RPMI8226 (cell line): ENCODE results near the gene ADAMTSL2.

Source experiments
- DNase-seq: peaks from one replicate; pipeline ENCODE4 v3.0.0-alpha.2; 2015

Gene ADAMTSL2

DNA sequence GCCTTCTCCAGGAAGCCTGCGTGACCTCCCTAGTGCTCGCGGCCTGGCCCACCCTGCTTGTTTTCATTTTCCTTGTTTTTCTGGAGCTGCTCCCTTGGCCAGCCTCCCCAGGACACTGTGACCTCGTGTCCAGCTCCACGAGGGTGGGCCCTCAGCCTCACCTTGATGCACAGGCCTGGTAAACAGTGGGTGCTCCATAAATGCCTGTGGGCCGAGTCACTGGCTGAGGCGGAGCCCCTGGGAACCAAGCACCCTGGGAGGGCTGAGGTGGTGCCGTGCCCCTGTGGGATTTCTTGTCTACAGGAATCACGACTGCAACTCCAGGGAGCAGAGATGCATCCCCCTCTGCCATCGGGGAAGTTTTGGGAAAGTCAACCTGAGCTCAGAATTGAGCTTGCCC, 57.5 kb downstream of the ADAMTSL2 start:
- DNase-seq, result no peak

- DNase-seq, result peak; percentile 50
These were observed 58.4 kb downstream of the ADAMTSL2 start for GRCh38 chr9:133592731-133593409.

- DNase-seq, result no peak
These were observed 59.2 kb downstream of the ADAMTSL2 start for GRCh38 chr9:133593587-133594253.

DNA sequence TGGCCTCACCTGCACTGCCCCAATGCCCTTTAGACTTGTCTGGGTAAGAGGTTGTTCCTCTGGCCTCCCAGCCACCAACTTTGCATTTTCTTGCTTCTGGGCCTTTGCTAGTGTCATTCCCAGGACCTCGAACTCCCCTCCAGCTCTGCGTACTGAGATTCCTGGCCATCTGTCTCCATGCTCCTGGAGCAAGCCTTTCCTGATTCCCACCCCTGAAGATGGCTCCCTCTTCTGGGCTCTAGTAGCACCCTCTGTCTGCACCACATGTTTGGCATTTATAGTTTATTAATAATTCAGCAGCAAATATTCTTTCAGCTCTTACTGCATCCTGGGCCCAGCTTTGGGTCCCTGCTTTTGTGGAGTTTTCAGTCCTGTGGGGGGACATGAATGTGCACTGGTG, 59.8 kb downstream of the ADAMTSL2 start:
- DNase-seq, result no peak

DNA sequence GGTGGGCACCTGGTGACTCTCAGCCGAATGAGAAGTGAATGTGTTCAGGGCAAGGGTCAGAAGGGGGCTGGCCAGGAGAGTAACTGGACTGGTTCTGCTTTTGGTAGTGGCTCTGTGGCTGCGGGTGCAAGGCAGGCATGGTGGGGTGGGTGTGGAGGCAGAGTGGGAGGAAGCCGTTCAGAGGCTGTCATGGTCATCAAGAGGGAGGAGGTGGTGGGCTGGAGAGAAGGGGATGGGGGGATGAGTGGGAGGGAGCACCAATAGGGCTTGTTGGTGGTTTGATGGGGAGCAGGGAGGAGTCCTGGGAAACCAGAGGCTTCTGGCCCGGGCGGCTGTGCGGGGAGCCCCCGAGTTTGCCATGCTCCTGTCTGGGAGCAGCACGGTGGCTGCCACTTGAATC, 61.4 kb downstream of the ADAMTSL2 start:
- DNase-seq, result no peak

DNA sequence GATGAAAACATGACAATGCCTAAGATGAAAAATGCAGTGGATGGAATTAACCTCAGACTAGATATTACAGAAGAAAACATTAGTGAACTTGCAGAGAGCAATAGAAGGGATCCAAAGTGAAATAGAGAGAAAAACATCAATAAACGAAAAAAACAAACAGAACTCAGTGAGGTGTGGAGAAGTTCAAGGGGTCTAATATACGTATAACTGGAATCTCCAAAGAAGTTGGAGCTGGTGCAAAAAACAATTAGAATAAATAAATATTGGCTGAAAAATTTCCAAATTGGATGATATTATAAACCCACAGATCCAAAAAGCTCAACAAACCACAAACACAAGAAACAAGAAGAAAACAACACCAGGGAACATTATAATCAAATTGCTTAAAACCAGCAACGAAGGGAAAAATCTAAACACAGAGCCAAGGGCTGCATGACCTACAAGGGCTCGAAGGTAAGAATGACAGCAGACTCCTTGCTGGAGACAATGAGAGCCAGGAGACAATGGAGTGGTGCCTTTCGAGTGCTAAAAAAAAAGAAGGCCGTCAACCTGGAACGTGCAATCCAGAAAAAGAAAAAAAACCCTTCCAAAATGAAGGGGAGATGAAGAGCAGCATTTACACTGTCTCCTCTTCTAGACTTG, 62.9 kb downstream of the ADAMTSL2 start:
- DNase-seq, result no peak

GRCh38 chr9:133598978-133599377, 64.5 kb downstream of the ADAMTSL2 start:
- no peak for DNase-seq

DNA sequence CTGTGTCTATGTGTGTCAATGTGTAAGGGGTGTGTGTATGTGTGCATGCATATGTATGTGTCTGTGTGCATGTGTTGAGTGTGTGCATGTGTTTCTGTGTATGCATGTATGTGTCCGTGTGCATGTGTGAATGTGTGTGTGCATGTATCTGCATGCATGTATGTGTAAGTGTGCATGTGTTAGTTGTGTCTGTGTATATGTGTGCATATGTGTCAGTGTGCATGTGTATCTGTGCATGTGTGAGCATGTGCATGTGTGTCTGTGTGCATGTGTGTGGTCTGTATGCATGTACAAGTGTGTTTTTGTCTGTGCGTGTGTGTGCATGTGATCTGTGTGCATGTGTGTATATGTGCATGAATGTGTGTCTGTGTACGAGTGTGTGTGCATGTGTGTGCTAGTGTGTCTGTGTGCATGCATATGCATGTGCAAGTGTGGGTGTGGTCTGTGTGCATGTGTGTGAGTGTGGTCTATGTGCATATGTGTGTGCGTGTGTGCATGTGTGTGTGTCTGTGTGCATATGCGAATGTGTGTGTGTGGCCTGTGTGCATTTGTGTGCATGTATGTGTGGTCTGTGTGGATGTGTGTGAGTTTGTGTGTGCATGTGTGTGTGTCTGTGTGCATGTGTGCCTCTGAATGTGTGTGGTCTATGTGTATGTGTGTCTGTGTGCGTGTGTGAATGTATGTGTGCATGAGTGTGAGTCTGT, 65.1 kb downstream of the ADAMTSL2 start:
- no peak for DNase-seq

- DNase-seq, result no peak
These were observed 66.2 kb downstream of the ADAMTSL2 start for GRCh38 chr9:133600739-133601138.

DNA sequence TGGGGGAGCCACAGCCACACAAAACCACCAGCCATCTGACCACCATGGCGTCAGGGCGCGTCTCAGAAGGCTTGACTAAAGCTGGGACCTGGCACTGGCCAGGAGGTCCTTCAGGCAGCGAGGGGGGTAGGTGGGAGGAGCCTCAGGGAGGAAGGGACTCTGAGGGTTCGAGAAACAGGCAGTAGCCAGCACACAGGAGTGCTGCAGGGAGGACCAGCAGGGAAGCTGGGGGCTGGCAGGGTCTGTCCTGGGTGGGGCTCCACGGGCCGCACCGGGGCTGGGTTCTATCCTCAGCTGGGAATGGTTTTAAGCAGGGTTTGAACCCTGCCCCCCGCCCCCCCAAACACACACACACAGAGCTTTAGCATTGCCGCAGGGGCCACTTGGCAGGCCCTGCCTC, 67.2 kb downstream of the ADAMTSL2 start:
- no peak for DNase-seq

GRCh38 chr9:133602277-133602676, 67.8 kb downstream of the ADAMTSL2 start:
- no peak for DNase-seq

GRCh38 chr9:133603135-133603927, 68.8 kb downstream of the ADAMTSL2 start:
- DNase-seq, result no peak

- peak; percentile 46 for DNase-seq
These were observed 69.7 kb downstream of the ADAMTSL2 start for GRCh38 chr9:133604214-133604613.

DNA sequence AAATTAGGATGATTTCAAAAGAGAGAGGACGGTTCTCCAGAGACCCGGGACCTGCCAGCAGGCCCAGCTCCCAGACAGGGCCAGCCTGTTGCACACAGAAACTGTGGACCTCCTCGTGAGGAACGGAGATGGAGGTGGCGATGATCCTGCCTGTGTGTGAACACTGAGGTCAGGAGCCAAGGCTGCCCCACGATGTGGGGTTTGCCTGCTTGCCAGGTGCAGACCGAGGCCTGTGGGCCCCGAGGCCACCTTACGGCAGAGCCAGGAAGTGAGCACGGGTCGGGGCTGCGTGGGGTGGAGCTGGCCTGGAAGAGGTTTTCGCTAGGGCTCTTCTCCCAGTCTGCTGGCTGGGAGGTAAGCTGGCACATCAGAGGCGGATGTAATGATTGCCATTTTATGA, 70.4 kb downstream of the ADAMTSL2 start:
- DNase-seq, result peak; percentile 79

GRCh38 chr9:133605446-133605845, 70.9 kb downstream of the ADAMTSL2 start:
- no peak for DNase-seq

GRCh38 chr9:133605856-133606707, 71.6 kb downstream of the ADAMTSL2 start:
- DNase-seq, result no peak

DNA sequence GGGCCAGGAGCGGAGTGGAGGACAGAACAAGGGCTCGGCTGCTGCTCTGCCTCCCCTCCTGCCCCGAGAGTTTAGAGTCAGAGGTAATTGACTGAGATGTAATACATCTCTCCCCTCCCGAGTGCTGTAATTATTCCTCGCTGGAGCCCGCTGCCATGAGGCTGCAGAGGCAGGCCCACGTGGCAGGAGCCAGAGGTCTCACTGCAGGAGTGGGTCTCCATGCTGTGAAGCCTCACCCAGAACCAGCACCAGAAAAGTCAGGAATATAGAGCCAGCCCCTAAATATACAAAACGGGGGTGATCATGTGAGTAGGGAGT, 72.2 kb downstream of the ADAMTSL2 start:
- no peak for DNase-seq

GRCh38 chr9:133607381-133607780, 72.9 kb downstream of the ADAMTSL2 start:
- no peak for DNase-seq

DNA sequence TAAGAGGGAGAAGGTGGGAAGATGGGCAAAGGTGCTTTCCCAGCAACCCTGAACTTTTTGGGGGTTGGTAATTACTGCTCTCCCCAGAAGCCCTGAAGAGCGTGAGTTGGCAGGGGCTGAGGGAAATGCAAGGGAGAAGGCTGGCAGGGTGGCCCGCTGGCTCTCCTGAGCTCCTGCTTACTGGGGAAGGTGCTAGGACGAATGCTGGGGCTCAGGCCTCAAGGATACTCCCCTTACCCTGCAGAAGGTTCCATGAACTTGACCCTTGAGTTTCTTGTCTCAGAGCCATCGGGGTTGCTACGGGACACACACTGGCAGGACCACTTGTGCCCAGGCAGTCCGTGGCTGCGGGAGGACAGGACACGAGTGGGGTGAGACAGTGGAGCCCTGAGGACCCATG, 73.5 kb downstream of the ADAMTSL2 start:
- no peak for DNase-seq

DNA sequence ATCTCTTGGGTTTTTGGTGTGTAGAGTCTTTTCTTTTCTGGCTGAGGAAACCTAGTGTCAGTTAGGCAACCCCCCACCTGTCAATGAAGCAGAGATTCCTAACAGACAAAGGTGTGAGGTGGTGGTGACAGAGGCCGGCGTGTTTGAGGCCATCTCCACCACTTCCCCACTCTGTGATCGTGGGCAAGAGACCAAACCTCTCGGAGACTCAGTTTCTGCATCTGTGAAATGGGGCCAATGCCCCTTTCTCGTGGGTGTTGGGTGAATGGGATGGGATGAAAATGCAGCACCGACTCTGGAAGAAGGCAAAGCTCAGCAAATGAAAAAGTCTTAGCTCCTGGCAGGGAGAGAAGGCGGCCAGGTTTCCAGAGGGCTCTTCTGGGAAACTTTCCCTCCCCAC, 73.9 kb downstream of the ADAMTSL2 start:
- DNase-seq, result no peak

- DNase-seq, result no peak
These were observed 74.4 kb downstream of the ADAMTSL2 start for GRCh38 chr9:133608889-133609288.
